Measurements from ENCODE around the gene ACSL6.

DNA sequence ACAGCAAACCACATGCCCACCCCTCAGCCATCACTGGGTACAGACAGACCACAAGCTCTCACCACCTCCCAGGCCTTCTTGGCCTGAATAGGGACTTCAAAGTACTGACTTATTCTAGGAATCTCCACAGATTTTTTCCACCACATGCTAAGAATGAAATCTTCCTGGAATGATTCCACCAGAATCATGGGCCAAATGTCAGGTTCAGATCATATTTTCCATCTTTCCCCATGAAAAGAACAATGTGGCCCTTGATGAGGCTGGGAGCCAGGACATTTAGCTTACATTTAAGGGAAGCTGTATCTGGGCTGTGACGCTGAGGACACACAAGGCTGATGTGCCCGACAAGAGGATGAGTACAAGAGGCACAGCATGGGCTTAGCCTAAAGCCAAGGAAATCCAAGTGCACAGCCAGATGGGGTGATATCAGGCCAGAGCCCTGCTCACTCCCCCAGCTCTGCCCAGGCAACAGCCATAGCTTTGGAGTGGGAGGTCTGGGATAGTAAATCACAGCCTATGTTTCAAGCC is 28.1 kb downstream of the ACSL6 start:
- TF ChIP-seq, protein P1, sequence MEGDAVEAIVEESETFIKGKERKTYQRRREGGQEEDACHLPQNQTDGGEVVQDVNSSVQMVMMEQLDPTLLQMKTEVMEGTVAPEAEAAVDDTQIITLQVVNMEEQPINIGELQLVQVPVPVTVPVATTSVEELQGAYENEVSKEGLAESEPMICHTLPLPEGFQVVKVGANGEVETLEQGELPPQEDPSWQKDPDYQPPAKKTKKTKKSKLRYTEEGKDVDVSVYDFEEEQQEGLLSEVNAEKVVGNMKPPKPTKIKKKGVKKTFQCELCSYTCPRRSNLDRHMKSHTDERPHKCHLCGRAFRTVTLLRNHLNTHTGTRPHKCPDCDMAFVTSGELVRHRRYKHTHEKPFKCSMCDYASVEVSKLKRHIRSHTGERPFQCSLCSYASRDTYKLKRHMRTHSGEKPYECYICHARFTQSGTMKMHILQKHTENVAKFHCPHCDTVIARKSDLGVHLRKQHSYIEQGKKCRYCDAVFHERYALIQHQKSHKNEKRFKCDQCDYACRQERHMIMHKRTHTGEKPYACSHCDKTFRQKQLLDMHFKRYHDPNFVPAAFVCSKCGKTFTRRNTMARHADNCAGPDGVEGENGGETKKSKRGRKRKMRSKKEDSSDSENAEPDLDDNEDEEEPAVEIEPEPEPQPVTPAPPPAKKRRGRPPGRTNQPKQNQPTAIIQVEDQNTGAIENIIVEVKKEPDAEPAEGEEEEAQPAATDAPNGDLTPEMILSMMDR (IDR thresholded peaks at IDR 0.05) = no peak
- TF ChIP-seq POLR2AphosphoS5 (IDR thresholded peaks at IDR 0.05) (no peak), POLR2A (IDR thresholded peaks at IDR 0.05) (no peak)
